H1 (cell line): ENCODE measurements around the gene NFAM1. TPM values are rescaled to one million over a fixed set of nuclear protein-coding genes. Genes with fewer than 3 reads are reported as not detected.

Experiments used
- ASH2L ChIP-seq: fragments of 200-600, 300-600 bp; sonication (generic); IDR thresholded peaks from one replicate; pipeline ENCODE4 v1.7.1; 2017; ENCODE audit warnings: low read length
- CEBPB ChIP-seq: IDR thresholded peaks from 2 replicates; pipeline ENCODE4 v1.6.1; 2012; ENCODE audit warnings: low read depth, low read length
- HDAC2 ChIP-seq, 2 experiments: fragments of 300-600 bp in 1 of 2; sonication (generic) in 1 of 2; IDR thresholded peaks; 2 replicates each; pipeline ENCODE4 v1.6.1; 2011 to 2012; ENCODE audit warnings: low read depth in 2 of 2, low read length in 2 of 2, mild to moderate bottlenecking in 2 of 2, moderate library complexity in 2 of 2, borderline replicate concordance in 1 of 2, inconsistent platforms in 1 of 2
- KDM5A ChIP-seq: fragments of 200-600 bp; IDR thresholded peaks from 2 replicates; pipeline ENCODE4 v1.7.1; 2012; ENCODE audit warnings: mild to moderate bottlenecking, low read length, inconsistent platforms, mixed read lengths
- MAX ChIP-seq: IDR thresholded peaks from 2 replicates; pipeline ENCODE4 v1.6.1; 2012; ENCODE audit warnings: inconsistent platforms
- NANOG ChIP-seq: IDR thresholded peaks from 2 replicates; pipeline ENCODE4 v1.6.1; 2011; ENCODE audit warnings: low read length, low read depth, mild to moderate bottlenecking, inconsistent platforms; ENCODE audit not compliant: insufficient read depth, poor library complexity, severe bottlenecking
- PHF8 ChIP-seq: fragments of 200-600 bp; sonication (generic); conservative IDR thresholded peaks from 2 replicates; pipeline ENCODE4 v1.7.1; 2012; ENCODE audit warnings: low read depth, mild to moderate bottlenecking, inconsistent platforms, low read length, moderate library complexity
- POU5F1 ChIP-seq: IDR thresholded peaks from 2 replicates; pipeline ENCODE4 v1.6.1; 2011; ENCODE audit warnings: low read depth, mild to moderate bottlenecking, low read length, moderate library complexity
- RBBP5 ChIP-seq: IDR thresholded peaks from 2 replicates; pipeline ENCODE4 v1.7.1; 2012; ENCODE audit warnings: low read depth, mild to moderate bottlenecking, inconsistent platforms, low read length, moderate library complexity, borderline replicate concordance
- SIN3A ChIP-seq, 2 experiments: IDR thresholded peaks in 1 of 2; conservative IDR thresholded peaks in 1 of 2; 2 replicates each; pipeline ENCODE4 v1.6.1; 2011 to 2012; ENCODE audit warnings: low read length in 2 of 2, improper control_type of control experiment in 1 of 2, low read depth in 1 of 2, mild to moderate bottlenecking in 1 of 2
- SP1 ChIP-seq: IDR thresholded peaks from 2 replicates; pipeline ENCODE4 v1.6.1; 2011; ENCODE audit warnings: low read depth, low read length
- SRF ChIP-seq: IDR thresholded peaks from 2 replicates; pipeline ENCODE4 v1.6.1; 2011; ENCODE audit warnings: mild to moderate bottlenecking, low read depth, low read length, moderate library complexity
- polyA plus RNA-seq, 7 experiments: library from polyadenylated mRNA; depleted of rRNA in 3 of 7; stranded (reverse) in 5 of 7; unstranded in 2 of 7; fragments of >200 nt in 5 of 7; fragments of 200-250 nt in 2 of 7; gene quantifications; 1 replicate in 5 of 7; 2 replicates in 1 of 7; 4 replicates in 1 of 7; pipeline versions ENCODE4 v1.2.1 to v1.2.3, GENCODE V29; 2011 to 2013; ENCODE audit warnings: missing spikeins in 2 of 7, mixed read lengths in 2 of 7
- total RNA-seq: library from RNA; stranded (reverse); fragmentation: NEBNext Ultra II Directional; extraction: Animal tissue kit (Norgen Biotek cat#: 25700); gene quantifications from 2 replicates; pipeline ENCODE4 v1.2.1, GENCODE V29; 2021

The NFAM1 gene
- total and polyA plus RNA-seq, 2 of the 8 experiments (the other 6 are each of a cell fraction or from before 2014, with no cell fraction given): 0.62 to 0.73 TPM

- TF ChIP-seq HDAC2 (IDR thresholded peaks at IDR 0.05; ENCODE audit: borderline replicate concordance in 1 of 2, low read depth in 2 of 2, low read length in 2 of 2) (peak in 1 of 2 experiments; percentile 73; a peak in 2 of 4 replicates), SRF (no peak), MAX (peak; percentile 25; the same call in 1 of the 2 replicates), SP1 (no peak), PHF8 (no peak), KDM5A (peak; percentile 65; the same call in 1 of the 2 replicates), RBBP5 (0 out of 2 replicates have a peak, but pooled peaks have one; percentile 87), NANOG (no peak), ASH2L (no peak), SIN3A (conservative IDR thresholded peaks at IDR 0.05 in 1 of 2, IDR thresholded peaks at IDR 0.05 in 1 of 2; ENCODE audit: low read depth in 1 of 2, low read length in 2 of 2) (peak in 1 of 2 experiments; percentile 50; a peak in 1 of 4 replicates), POU5F1 (no peak), CEBPB (no peak)
Measured at GRCh38 chr22:42437488-42438292, 5.5 kb upstream of the NFAM1 start (continued).
